Measurements from ENCODE around the gene SLC10A3.

GRCh38 chrX:154490414-154491083 is at the start of gene SLC10A3:
- no peak for TF ChIP-seq CTCF (IDR thresholded peaks at IDR 0.05)
- no peak for TF ChIP-seq EZH2 (IDR thresholded peaks at IDR 0.05; ENCODE audit: borderline replicate concordance, insufficient read depth, low read depth, low read length, poor library complexity, severe bottlenecking)

Data from B cell (primary cell).